Endothelial cell of umbilical vein (primary cell): ENCODE data around the gene ZNF474. TPM values are rescaled to one million over a fixed set of nuclear protein-coding genes. Genes with fewer than 3 reads are reported as not detected.
A peak's percentile ranks its signal among the peaks of the same experiment; 100 is the strongest.

Source experiments
- BruUV-seq: library from RNA; stranded (reverse); fragments of 400-500 nt; replicated peaks from 2 replicates; lab custom pipeline; 2021; lab: Mats Ljungman, UMichigan
- CTCF ChIA-PET: fragments of 300-600, 350-600 bp; sonication (Branson Sonifier 250); formaldehyde crosslinking; loops from one replicate; lab custom pipeline; 2021; ENCODE audit warnings: antibody characterized with exemption, inconsistent platforms; lab: Charles Lee
- POLR2A ChIA-PET: fragments of 300-600, 350-600 bp; sonication (Branson Sonifier 250); formaldehyde crosslinking; loops from one replicate; lab custom pipeline; 2021; ENCODE audit warnings: antibody characterized with exemption, inconsistent platforms; lab: Charles Lee
- DNase-seq: peaks from one replicate; pipeline ENCODE4 v3.0.0-alpha.2; 2011; ENCODE audit warnings: low read depth, low spot score
- FAIRE-seq: peaks from 2 replicates; lab custom pipeline; 2011; peaks lifted over from hg19 to GRCh38; lab: Jason Lieb, UNC
- H2AFZ ChIP-seq: 2 replicates; pipeline ENCODE4 v1.6.0; 2012; ENCODE audit warnings: low read depth, low read length, control low read depth, inconsistent platforms
- H3K27ac ChIP-seq: 2 replicates; pipeline ENCODE4 v1.5.1; 2011; ENCODE audit warnings: low read depth, mild to moderate bottlenecking, control low read depth, low read length, moderate library complexity; ENCODE audit not compliant: insufficient read depth
- H3K27me3 ChIP-seq, 2 experiments: 2 replicates each; pipeline versions ENCODE4 v1.6.0 to v1.6.1; 2011; ENCODE audit warnings: low read length in 2 of 2, mixed read lengths in 1 of 2; ENCODE audit not compliant: control insufficient read depth in 2 of 2, insufficient read depth in 2 of 2
- H3K36me3 ChIP-seq, 2 experiments: 2 replicates in 1 of 2; 3 replicates in 1 of 2; pipeline ENCODE4 v1.5.1; 2011; ENCODE audit warnings: low read length in 2 of 2, mild to moderate bottlenecking in 1 of 2, moderate library complexity in 1 of 2; ENCODE audit not compliant: control insufficient read depth in 2 of 2, insufficient read depth in 2 of 2; ENCODE audit errors: extremely low read depth in 1 of 2
- H3K4me1 ChIP-seq: 3 replicates; pipeline ENCODE4 v1.5.1; 2011; ENCODE audit warnings: mild to moderate bottlenecking, low read length; ENCODE audit not compliant: control insufficient read depth, insufficient read depth; ENCODE audit errors: extremely low read depth
- H3K4me2 ChIP-seq: 2 replicates; pipeline ENCODE4 v1.6.1; 2011; ENCODE audit warnings: low read length, control low read depth, mixed read lengths; ENCODE audit not compliant: insufficient read depth
- H3K4me3 ChIP-seq, 3 experiments: fragments of 200-600 bp in 1 of 3; sonication (generic), shearing (Covaris generic) in 1 of 3; replicated peaks in 1 of 3; 2 replicates each; pipeline ENCODE4 v1.5.1; 2011 to 2016; ENCODE audit warnings: control low read depth in 3 of 3, low read length in 3 of 3, mild to moderate bottlenecking in 2 of 3, inconsistent platforms in 1 of 3, low read depth in 1 of 3, moderate library complexity in 1 of 3; ENCODE audit not compliant: insufficient read depth in 1 of 3
- H3K79me2 ChIP-seq: 2 replicates; pipeline ENCODE4 v1.6.0; 2012; ENCODE audit warnings: low read length, inconsistent platforms; ENCODE audit not compliant: control insufficient read depth, insufficient read depth
- H3K9ac ChIP-seq: replicated peaks from 2 replicates; pipeline ENCODE3; 2011; ENCODE audit warnings: low read length, control low read depth; ENCODE audit not compliant: insufficient read depth; ENCODE audit errors: extremely low read depth
- H3K9me1 ChIP-seq: replicated peaks from 3 replicates; pipeline ENCODE4 v1.6.0; 2011; ENCODE audit warnings: mild to moderate bottlenecking, low read length; ENCODE audit not compliant: control insufficient read depth, insufficient read depth; ENCODE audit errors: extremely low read depth
- H3K9me3 ChIP-seq: replicated peaks from 2 replicates; pipeline ENCODE4 v1.5.1; 2012; ENCODE audit warnings: low read length, inconsistent platforms; ENCODE audit not compliant: control insufficient read depth, insufficient read depth
- H4K20me1 ChIP-seq: replicated peaks from 2 replicates; pipeline ENCODE3; 2011; ENCODE audit warnings: mild to moderate bottlenecking, low read length; ENCODE audit not compliant: control insufficient read depth, insufficient read depth; ENCODE audit errors: extremely low read depth
- CTCF ChIP-seq, 2 donors: IDR thresholded peaks; 1 replicate in 1 of 2; 2 replicates in 1 of 2; pipeline ENCODE4 v1.5.1; 2011; ENCODE audit warnings: low read length in 2 of 2, mild to moderate bottlenecking in 2 of 2, moderate library complexity in 2 of 2, control low read depth in 1 of 2, inconsistent platforms in 1 of 2, low read depth in 1 of 2; ENCODE audit not compliant: insufficient read depth in 1 of 2; ENCODE audit errors: extremely low read depth in 1 of 2
- FOS ChIP-seq: IDR thresholded peaks from 2 replicates; pipeline ENCODE4 v1.6.1; 2011; ENCODE audit warnings: mild to moderate bottlenecking, low read length, moderate library complexity, borderline replicate concordance; ENCODE audit not compliant: insufficient read depth
- MAX ChIP-seq: IDR thresholded peaks from 2 replicates; pipeline ENCODE4 v1.6.1; 2011; ENCODE audit not compliant: insufficient read depth, insufficient read length
- MYC ChIP-seq: IDR thresholded peaks from one replicate; pipeline ENCODE4 v1.6.1; 2011; ENCODE audit warnings: mild to moderate bottlenecking, low read depth, low read length
- POLR2A ChIP-seq: IDR thresholded peaks from 2 replicates; pipeline ENCODE4 v1.6.1; 2012; ENCODE audit warnings: low read depth, mild to moderate bottlenecking, control low read depth, low read length
- POLR2AphosphoS5 ChIP-seq: IDR thresholded peaks from 2 replicates; pipeline ENCODE4 v1.6.1; 2012; ENCODE audit warnings: low read depth, mild to moderate bottlenecking, control low read depth, low read length, moderate library complexity; ENCODE audit not compliant: insufficient read depth
- dilution Hi-C: fragments of 300-500 bp; cut with MboI; formaldehyde crosslinking; loops from one replicate; pipeline ENCODE4 v1.15.0; 2019; ENCODE audit warnings: low sequenced_read_pairs; ENCODE audit not compliant: extremely low pct_ligation_motif_present
- intact Hi-C: fragments of 100-400 bp; cut with micrococcal nuclease; formaldehyde crosslinking; loops from one replicate; pipeline ENCODE4 v1.10.0; 2022
- polyA plus RNA-seq, 4 experiments: library from polyadenylated mRNA; depleted of rRNA in 3 of 4; stranded (reverse) in 3 of 4; unstranded in 1 of 4; fragments of >200 nt; gene quantifications; 2 replicates each; pipeline versions ENCODE4 v1.2.1 to v1.2.3, GENCODE V29; 2011 to 2012; ENCODE audit warnings: missing spikeins in 1 of 4
- total RNA-seq: library from RNA; stranded (reverse); gene quantifications from 2 replicates; pipeline ENCODE4 v1.2.3, GENCODE V29; 2021

The ZNF474 gene
- total and polyA plus RNA-seq, 2 donors (not counting 3 experiments of a cell fraction or from before 2014, with no cell fraction given): 0.03 TPM; not detected in 1

- Histone ChIP-seq H3K4me1 (no peaks in the 10 kb centered on the region), H3K9ac (no peak overlapping the region), H3K9me3 (no peaks in the 10 kb centered on the region), H3K9me1 (no peaks in the 10 kb centered on the region), H3K27me3 (no peaks in the 10 kb centered on the region), H3K4me3 (no peak overlapping the region), H3K36me3 (no peaks in the 10 kb centered on the region), H4K20me1 (no peaks in the 10 kb centered on the region), H3K79me2 (no peaks in the 10 kb centered on the region), H3K27ac (no peak overlapping the region), H2AFZ (peak overlapping the region; percentile 75), H3K4me2 (no peak overlapping the region)
- no TSS peak for BruUV-seq
- DNase-seq: no peak
- intact Hi-C loops: no loop called here
- CTCF ChIA-PET: interaction anchor here (0.7 to 1.6 kb wide), 2 partner anchors 9 to 22 kb away, joined by 3 read pairs; no protein-coding TSS in a partner anchor
- dilution Hi-C loops: no loop called here
- no peak for TF ChIP-seq POLR2A
- no peak for TF ChIP-seq MYC
- no peak for TF ChIP-seq CTCF (IDR thresholded peaks at IDR 0.05; ENCODE audit: extremely low read depth in 1 of 2, insufficient read depth in 1 of 2, low read depth in 1 of 2, low read length in 2 of 2)
- TF ChIP-seq FOS: no peak
- no peak for TF ChIP-seq POLR2AphosphoS5
- TF ChIP-seq MAX: no peak
- POLR2A ChIA-PET: no interaction called here
- FAIRE-seq: no peak
Measured at GRCh38 chr5:122173474-122174415, 44.4 kb downstream of the ZNF474 start.
